Testis (tissue), 2 donors: ENCODE data around the gene ZNF211.

Experiments
- POLR2A ChIP-seq: fragments of 450-650 bp; IDR thresholded peaks from one replicate; pipeline ENCODE4 v1.6.1; 2017; ENCODE audit warnings: antibody characterized with exemption, mild to moderate bottlenecking, moderate library complexity
- TF ChIP-seq, protein P1 (sequence below), 3 experiments: fragments of 450-650 bp in 2 of 3; fragments of 200-600 bp in 1 of 3; sonication (generic) in 1 of 3; IDR thresholded peaks; one replicate each; pipeline ENCODE4 v1.5.1; 2016 to 2019; ENCODE audit warnings: antibody characterized with exemption in 3 of 3, mild to moderate bottlenecking in 2 of 3, moderate library complexity in 1 of 3

DNA sequence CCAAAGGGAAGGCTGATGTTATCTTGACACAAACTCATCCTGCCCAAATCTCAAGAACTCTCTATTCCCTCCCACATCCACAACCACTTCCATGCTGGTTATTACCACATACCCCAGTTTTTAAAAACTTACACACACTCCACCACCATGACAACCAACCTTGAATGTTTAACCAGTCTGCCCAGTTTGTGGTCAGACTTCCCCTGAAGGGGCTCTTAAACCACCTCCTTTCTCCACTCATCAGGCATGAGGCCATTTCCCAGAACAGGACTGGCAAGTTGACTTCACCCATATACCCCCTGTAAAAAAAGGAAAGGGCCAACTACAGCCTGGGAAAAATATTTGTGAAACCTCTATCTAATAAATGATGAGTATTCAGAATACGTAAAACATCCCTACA, 23.4 kb downstream of the ZNF211 start:
- TF ChIP-seq, protein P1, sequence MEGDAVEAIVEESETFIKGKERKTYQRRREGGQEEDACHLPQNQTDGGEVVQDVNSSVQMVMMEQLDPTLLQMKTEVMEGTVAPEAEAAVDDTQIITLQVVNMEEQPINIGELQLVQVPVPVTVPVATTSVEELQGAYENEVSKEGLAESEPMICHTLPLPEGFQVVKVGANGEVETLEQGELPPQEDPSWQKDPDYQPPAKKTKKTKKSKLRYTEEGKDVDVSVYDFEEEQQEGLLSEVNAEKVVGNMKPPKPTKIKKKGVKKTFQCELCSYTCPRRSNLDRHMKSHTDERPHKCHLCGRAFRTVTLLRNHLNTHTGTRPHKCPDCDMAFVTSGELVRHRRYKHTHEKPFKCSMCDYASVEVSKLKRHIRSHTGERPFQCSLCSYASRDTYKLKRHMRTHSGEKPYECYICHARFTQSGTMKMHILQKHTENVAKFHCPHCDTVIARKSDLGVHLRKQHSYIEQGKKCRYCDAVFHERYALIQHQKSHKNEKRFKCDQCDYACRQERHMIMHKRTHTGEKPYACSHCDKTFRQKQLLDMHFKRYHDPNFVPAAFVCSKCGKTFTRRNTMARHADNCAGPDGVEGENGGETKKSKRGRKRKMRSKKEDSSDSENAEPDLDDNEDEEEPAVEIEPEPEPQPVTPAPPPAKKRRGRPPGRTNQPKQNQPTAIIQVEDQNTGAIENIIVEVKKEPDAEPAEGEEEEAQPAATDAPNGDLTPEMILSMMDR (IDR thresholded peaks at IDR 0.05): no peak
- no peak for TF ChIP-seq POLR2A
